Hippocampal formation (tissue), 2 donors: Measurements from ENCODE around the gene LHFPL2.
"Not testable (repeated sequence)": the region's sequence is repeated elsewhere in the genome, so short reads cannot be mapped to it uniquely, and the experiment has no call there.

Experiments
- DNase-seq, 2 donors: peaks; one replicate each; lab custom pipeline; 2025; lab: John Stamatoyannopoulos, UW

The LHFPL2 gene, protein sequence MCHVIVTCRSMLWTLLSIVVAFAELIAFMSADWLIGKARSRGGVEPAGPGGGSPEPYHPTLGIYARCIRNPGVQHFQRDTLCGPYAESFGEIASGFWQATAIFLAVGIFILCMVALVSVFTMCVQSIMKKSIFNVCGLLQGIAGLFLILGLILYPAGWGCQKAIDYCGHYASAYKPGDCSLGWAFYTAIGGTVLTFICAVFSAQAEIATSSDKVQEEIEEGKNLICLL

DNA sequence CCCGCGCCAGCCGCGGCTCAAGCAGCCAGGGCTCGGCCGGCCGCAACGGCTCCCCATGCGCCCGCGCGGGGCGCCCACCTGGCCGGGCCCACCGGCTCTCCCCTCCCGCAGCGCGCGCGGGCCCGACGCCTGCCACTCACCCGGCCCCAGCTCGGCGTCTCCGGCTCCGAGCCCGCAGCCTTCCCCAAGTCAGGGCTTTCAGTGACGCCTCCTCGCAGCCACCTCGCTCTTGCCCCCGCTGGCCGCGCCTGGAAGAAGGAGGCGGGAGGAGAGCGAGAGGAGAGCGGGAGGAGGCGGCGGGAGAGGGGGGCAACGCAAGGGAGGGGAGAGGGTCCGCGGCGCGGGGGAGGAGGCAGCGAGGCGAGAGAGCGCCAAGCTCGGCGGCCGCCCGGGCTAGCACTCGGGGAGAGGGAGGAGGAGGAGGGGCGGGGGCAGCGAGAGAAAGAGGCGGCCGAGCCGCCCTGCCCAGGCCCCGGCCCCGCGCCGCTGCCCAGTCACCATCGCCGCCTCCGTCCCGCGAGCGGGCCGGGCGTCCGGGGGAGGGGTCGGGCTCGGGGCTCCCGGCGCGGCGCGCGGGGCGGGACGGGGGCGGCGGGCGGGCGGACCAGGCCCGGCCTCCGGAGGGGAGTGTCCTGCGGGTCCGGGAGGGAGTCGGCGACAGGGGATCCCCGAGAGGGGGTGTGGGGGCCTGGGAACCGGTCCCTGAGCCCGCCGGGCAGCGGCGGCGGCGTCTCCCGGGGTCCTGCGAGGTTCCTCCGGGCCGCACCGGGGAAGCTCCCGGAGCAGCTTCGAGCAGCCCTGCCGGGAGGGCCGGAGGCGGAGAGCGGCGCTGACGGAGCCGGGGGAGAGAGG lies at the start of gene LHFPL2:
Gene LHFPL2 (minus strand): TSS at position 414 of the 852 bp plus-strand sequence. CDS start 138,559 bp downstream, outside the sequence.
- peak; percentile 51 to 69 for DNase-seq

DNA sequence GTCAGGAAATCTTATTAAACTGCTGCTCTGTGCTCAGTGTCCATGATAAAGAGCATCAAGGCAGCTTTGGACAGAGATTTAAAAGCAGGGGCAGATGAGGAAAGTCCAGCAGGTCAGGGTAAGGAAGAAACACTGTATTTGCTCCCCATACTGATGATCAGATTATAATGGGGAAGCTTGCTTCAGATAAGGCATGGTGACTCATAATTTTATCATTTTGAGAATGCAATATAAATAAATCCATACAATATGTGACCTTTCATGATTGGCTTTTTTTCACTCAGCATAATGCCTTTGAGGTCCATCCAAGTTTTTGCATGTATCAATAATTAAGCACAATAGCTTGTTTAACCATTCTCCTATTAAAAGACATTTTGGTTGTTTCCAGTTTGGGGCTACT lies 48.1 kb upstream of the LHFPL2 start:
- DNase-seq, result no peak

DNA sequence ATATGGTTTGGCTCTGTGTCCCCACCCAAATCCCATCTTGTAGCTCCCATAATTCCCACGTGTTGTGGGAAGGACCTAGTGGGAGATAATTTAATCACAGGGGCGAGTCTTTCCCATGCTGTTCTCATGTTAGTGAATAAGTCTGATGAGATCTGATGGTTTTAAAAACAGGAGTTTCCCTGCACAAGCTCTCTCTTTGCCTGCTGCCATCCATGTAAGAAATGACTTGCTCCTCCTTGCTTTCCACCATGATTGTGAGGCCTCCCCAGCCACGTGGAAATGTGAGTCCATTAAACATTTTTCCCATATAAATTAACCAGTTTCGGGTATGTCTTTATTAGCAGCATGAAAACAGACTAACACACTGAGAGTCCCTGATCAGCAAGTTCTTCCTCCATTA lies 47.5 kb upstream of the LHFPL2 start:
- not testable (repeated sequence) for DNase-seq

DNA sequence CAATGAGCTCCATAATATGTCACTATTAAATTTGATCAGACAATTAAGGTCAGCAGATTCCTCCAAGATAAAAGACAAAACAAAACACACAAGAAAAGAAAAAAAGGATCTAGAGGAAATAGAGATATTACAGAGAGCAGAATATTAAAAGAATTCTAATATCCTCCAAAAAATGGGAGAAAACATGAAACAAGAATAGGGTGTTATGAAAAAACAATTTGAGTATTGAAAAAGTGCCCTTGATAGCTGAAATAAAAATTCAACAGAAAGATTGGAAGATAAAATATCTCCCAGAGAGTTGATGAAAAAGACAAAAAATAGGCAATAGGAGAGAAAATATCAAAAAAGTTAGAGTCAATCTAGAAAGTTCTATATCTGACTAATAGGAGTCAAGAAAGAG lies 44.8 kb upstream of the LHFPL2 start:
- DNase-seq, result no peak

DNA sequence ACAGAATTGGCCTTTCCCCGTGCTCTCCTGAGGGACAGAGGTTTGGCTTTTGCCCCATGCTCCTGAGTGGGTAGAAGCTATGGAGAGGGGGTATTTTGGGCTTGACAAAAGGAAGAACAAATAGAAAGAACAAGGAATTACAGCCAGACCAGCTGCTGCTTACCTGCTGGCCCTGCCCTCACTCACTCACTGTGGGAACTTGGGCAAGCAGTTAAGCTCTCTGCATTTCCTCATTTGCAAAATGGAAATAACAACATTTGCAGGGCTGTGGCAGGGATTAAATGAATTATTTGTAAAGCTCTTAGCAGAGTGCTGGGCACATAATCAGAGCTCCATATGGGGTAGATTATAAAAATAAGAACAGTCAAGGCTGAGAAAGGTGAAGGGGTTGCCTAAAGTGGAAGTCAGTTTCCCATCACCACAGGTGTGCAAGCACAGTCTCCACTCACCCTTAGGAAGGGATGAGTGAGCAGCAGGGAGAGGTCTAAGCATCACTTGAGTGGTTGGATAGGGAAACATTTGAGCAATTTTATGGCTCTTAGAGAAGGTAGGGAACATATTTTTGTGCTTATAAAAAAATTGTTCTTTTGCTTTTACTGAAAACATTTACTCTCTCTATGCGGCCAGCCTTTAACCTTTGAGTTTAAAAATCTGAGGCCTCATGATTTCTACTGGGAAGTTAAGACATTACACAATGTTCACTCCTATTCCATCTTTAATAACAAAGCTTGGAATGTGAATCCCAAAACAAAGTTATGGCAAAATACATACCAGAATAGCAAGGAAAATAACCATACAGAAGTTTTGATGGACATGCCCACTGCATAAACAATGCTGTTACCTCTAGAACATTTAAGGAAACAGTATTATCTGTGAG lies 42.8 kb upstream of the LHFPL2 start:
- DNase-seq, result no peak

DNA sequence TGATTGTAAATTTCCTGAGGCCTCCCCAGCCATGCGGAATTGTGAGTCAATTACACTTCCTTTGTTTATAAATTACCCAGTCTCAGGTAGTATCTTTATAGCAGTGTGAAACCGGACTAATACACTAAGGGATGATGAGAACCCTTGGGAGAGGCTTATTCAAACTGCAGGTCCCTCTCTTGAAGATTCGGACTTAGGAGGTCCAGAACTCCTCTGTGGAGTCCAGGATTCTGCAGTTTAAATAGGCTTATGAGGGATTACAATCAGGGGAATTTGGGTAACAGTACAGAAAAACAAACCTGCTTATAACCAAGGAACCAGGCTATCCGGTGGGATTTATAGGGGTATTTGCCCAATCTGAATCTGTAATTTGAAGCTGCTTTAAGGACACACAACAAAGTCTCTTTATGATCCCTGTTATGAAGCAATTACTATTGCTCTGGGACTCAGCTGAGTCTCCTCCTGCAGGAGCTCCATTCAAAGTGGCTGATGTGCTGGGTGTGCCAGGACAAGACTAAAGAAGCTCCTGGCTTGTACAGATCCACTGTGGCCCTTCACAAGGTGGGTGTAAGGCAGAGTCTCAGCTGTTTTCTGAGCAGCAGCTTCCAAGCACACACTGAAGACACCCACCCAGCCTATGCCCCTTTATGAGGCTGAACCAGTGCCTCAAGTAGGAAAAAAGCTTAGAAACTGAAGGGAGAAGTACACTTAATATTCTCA lies 41.8 kb upstream of the LHFPL2 start:
- DNase-seq, result no peak

DNA sequence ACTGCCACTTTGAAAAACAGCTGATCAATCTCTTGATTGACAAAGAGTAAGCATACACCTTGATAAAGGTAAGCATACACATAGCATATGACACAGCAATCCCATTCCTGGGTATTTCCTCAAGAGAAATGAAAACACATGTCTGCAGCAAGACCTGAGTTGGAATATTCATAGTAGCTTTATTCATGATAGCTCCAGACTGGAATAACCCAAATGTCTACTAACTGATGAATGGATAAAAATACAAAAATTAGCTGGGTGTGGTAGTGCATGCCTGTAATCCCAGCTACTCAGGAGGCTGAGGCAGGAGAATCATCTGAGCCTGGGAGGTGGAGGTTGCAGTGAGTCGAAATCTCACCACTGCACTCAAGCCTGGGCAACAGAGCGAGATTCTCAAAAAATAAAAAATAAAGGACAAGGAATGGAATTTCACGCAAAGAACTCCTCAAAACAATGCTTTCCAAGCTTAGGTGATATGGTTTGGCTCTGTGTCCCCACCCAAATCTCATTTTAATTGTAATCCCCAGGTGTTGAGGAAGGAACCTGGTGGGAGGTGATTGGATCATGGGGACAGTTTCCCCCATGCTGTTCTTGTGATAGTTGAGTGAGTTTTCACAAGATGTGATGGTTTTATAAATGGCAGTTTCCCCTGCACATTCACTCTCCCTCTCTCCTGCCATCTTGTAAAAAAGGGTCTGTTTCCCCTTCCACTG lies 41.1 kb upstream of the LHFPL2 start:
- DNase-seq, result no peak

DNA sequence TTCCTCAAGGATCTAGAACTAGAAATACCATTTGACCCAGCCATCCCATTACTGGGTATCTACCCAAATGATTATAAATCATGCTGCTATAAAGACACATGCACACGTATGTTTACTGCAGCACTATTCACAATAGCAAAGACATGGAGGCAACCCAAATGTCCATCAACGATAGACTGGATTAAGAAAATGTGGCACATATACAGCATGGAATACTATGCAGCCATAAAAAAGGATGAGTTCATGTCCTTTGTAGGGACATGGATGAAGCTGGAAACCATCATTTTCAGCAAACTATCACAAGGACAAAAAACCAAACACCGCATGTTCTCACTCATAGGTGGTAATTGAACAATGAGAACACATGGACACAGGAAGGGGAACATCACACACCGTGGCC lies 38.9 kb upstream of the LHFPL2 start:
- not testable (repeated sequence) for DNase-seq

DNA sequence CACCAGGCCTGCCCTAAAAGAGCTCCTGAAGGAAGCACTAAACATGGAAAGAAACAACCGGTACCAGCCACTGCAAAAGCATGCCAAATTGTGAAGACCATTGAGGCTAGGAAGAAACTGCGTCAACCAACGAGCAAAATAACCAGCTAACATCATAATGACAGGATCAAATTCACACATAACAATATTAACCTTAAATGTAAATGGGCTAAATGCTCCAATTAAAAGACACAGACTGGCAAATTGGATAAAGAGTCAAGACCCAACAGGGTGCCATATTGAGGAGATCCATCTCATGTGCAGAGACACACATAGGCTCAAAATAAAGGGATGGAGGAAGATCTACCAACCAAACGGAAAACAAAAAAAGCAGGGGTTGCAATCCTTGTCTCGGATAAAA lies 35.3 kb upstream of the LHFPL2 start:
- DNase-seq, result not testable (repeated sequence)

DNA sequence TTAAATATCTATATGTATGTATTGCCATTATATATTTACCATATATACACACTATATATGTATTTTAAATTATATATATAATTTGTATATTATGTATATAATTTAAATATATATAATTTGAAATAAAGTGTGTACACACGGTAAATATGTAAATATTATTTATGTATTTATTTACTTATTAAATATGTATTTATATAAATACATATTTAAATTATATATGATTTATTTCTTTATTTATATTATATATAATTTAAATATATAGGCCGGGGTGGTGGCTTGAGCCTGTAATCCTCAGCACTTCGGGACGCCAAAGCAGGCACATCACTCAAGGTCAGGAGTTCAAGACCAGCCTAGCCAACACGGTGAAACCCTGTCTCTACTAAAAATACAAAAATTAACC lies 31.3 kb upstream of the LHFPL2 start:
- no peak for DNase-seq

DNA sequence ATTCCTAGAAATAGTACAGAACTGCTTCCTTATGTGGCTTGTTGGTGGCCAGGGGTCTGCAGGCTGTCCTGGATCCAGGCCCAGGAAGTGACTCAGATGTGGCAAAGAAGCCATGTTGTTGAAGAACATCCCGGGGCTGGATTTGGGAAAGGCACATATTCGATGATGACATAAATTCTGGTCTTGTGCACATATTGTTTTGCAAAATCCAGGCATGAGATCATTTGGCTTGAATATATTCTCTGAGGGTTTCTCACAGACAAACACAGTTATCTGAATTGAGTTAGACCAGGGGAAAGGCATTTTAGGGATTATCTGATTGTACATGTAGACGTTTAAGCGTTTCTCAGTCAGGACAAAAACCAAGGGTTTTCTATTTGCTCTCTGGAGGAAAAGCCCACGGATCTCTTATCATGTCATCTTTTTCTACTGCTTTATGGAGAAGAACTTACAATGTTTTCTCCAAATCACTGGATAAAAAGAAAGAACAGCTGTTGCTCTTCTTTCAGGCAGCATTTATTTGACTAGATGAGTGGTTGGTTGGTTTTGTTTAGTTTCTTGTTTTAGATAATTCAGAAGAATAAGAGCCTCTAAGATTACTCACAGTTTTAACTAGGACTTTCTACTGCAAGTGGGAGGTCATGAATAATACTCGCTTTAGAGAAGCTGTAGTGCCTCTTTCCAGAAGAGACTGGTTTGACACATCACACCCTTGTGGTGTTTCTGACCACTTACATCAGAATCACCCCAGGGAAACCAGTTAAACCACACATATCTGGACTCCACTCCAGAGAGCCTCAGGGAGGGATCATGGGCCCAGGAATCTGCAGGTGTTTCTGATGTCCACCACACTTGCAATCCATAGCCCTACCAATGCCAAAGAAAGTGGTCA lies 29.5 kb upstream of the LHFPL2 start:
- DNase-seq, result no peak

DNA sequence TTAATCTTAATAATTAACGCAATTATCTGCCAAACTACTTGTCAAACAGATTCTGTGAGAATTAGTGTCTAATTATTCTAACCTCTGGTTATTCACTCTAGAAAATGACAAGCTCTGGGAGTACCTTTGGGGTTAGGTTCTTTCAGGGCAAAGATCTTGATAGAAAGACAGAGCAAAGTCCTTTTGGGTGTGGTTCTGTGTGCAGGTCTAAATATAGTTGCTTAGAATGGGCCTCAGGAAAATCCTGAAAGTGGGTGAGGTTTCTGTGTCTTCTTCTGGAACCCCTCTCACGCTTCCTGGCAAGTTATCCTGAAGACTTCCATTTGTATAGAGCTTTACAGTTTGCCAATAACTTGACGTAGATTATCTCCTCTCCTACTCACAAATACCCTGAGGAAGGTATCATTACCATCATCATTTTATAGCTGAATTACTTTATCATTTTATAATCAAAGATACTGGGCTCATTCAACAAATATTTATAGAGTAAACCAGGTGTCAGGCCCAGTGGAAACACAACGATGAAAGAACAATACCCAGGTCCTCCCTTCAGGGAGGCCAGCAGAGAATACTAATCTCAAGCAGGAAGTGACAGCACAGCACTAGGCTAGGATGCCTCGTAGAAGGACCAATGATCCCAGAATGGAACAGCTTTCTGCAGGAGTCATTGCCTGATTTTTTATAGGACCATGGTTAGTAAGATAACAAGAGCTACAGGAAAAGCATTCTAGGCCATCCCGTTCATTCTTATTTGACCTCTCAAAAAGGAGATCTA lies 27.6 kb upstream of the LHFPL2 start:
- no peak for DNase-seq

DNA sequence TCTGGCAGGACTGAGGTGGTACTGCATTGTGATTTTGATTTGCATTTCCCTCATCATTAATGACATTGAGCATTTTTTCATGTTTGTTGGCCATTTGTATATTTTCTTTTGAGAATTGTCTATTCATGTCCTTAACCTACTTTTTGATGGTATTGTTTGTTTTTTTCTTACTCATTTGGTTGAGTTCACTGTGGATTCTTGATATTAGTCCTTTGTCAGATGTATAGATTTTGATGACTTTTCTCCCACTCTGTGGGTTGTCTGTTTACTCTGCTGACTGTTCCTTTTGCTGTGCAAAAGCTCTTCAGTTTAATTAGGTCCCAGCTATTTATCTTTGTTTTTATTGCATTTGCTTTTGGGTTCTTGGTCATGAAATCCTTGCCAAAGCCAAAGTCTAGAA lies 25.3 kb upstream of the LHFPL2 start:
- not testable (repeated sequence) for DNase-seq

DNA sequence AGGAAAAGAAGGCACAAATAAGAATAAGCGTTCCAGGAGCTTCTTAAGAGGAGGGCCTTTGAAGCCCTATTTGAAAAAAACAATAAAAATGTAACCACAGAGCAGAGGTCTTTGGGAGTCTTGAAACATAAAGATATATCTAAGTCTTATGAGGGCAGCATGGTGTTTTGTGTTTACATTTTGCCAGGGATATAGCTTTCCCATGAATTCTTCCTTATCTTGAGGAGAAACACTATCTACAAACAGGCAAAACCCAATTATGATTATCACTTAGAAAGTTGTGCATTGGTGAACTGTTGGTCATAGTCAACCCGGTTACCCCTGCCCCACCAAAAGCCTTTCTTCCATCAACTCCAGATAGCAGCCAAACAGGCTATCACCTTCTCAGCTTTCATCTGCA lies 23.6 kb upstream of the LHFPL2 start:
- no peak for DNase-seq

DNA sequence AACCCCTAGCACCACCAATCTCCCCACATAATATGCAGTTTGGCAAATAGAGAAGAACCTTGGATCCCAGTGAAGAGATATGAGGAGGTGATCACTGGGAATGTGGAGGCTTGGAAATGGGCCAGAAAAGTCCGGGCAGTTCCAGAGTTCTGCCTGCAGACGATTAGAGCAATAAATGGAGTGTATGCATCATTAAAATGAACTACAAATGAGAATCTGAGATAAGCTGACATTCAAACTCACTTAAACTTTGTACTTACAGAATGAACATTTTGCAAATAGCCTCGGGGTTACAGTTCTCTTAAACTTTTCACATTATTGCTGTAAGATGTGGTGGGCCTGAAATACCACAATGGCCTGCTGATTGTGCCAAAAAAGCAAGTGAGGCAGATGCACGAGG lies 23.0 kb upstream of the LHFPL2 start:
- no peak for DNase-seq

DNA sequence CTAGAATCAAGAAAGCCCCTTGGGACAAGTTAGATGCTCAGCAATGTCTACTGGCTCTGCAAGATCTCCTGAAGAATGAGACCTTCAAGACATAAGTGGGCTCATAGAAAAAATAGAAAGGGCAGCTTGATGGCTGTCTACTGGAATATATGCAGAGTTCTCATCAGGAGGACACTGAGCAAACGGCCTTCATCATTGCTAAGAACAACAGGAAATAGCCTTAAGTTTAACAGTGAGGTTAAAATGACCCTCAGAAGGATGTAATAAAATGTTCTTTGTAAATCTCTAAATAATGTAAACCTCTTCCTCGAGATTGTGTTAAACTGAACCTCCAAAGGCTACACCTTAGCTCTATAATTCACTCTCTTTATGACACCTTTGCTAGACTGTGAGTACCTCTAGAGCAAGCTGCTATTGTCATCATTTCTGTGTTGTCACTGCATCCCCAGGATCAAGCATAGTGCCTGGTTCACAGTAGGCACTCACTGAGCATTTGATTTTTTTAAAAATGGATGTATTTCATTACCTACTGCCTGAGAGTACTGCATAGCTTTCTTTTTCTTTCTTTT lies 22.2 kb upstream of the LHFPL2 start:
- DNase-seq, result no peak

DNA sequence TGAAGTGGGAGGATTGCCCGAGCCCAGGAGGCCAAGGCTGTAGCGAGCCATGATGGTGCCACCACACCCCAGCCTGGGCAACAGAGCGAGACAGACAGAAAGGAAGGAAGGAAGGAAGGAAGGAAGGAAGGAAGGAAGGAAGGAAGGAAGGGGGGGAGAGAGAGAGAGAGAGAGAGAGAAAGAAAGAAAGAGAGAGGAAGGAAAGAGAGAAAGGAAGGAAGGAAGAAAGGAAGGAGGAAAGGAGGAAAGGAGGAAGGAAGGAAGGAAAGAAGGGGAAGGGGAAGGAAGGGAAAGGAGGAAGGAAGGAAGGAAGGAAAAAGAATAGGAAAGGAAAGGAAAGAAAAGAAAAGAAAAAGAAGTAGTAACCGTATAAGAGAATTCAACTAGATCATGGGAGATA lies 20.8 kb upstream of the LHFPL2 start:
- DNase-seq, result no peak

DNA sequence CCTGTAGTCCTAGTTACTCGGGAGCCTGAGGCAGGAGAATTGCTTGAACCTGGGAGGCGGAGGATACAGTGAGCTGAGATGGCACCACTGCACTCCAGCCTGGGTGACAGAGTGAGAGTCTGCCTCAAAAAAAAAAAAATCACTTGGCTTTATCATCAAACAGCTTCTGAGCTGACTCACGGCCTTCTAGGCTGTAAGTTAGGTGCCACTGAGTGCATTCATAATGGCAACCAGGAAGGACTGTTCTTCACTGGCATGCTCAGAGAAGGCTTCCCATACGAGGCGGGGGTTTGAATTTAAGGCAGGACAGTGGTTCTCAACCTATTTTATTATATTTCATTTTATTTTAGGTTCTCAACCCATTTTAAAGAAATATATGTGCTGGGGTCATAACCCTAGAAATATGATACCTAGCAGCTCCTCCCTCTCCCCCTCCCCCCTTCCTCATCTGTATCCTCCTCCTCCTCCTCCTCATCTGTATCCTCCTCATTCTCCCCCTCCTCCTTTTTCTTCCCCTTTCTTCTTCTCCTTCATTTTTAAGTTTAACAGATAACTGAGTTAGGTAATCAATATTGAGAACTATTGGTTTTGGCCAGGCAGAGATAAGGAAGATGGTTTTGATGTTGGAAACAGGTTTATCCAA lies 19.0 kb upstream of the LHFPL2 start:
- DNase-seq, result no peak
